ENCODE measurements around the gene NAA16. TPM values are rescaled to one million over a fixed set of nuclear protein-coding genes. Genes with fewer than 3 reads are reported as not detected.

The NAA16 gene
- total and polyA plus RNA-seq, 12 donors, result 3.4 to 15.1 (median 8.5) TPM

DNA sequence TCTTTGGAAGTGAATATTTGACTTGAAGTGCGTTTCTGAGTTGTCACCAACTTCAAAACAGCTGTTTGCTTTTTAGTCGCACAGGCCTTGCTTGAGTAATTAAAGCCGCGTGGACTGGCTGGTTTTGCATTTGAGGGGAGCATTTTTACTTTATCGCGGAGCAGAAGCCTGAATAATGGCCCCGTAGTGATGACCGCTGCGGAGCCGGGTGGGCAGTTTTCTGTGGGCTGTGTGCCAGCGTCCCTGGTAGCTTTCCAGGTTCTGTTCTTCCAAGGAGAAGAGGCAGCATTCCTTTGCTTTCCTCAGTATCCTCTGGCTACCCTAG is 1.1 kb downstream of the NAA16 start:
- DNase-seq, result peak; percentile 32 to 33
- no peaks in the 10 kb centered on the region for H3K27me3 ChIP-seq

DNA sequence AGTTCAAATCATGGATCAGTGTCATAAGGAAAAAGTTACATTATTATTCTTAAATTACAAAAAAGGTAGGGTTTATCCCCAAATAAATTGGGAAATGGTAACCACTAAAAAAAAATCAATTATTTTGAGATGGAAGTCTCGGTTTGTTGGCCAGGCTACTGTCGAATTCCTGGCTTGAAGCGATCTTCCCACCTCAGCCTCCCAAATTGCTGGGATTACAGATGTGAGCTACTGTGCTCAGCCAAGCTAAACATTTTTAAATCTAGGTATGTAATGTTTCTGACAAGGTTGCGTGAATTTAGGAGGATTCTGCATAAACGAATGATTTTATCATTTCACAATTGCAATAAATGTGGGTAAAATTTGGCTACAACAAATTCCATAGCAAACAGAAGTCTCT is 2.0 kb downstream of the NAA16 start:
- WGBS, 2 donors, result 53 to 56% methylated on average over 5 of the region's 5 CpGs
- intact Hi-C loops (cut with DNase I), result loop anchor here in 3 of 10 donors (2.0 to 10.0 kb wide), 3 partner anchors 50 to 248 kb away; partner anchors contain the start of genes MTRF1 (in 3 of the 3) and WBP4 (in 1 of the 3)
- TF ChIP-seq CTCF (IDR thresholded peaks at IDR 0.05), result no peak

More for the DNA sequence above, 1.1 kb downstream of the NAA16 start:
- TF ChIP-seq CTCF (IDR thresholded peaks at IDR 0.05), result no peak
- peak overlapping the region in 9 of 10 donors; percentile 89 to 96 (median 92) for H3K27ac ChIP-seq
- intact Hi-C loops (cut with DNase I), result loop anchor here in 3 of 10 donors (2.0 to 10.0 kb wide), 3 partner anchors 49 to 247 kb away; partner anchors contain the start of genes MTRF1 (in 3 of the 3) and WBP4 (in 1 of the 3)
- 0 to 1% methylated on average over 11 of the region's 11 CpGs for WGBS, 2 donors
- no peaks in the 10 kb centered on the region for H3K9me3 ChIP-seq
- peaks cover 0 to 4% (median 0%) of the 10 kb centered on the region in 9 donors for H3K36me3 ChIP-seq
- H3K4me1 ChIP-seq, result peaks cover 0 to 48% (median 36%) of the 10 kb centered on the region in 9 donors
- peak overlapping the region; percentile 71 to 100 (median 97) for H3K4me3 ChIP-seq
- ATAC-seq, result peak in 3 of 8 donors; percentile 7 to 37 (median 16)

DNA sequence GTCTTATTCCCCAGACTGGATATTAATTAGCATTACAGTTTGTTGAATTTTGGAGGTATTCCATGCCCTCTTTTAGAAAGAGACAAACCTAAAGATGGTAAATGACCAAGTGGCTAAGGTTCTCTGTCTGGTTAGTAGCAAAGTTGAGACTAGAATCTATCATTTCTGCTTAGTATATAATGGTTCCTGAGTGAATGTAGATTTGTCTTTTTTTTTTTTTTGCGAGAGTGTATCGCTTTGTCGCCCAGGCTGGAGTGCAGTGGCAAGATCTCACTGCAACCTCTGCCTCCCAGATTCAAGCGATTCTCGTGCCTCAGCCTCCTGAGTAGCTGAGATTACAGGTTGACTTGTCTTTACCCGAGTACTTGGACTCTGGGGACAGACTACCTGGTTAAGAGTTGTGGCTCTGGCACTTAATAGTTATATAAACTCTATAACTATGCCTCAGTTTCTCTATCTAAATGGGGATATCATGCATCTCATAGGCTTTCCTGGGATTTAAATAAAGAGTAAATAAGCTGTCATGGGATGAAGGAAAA is 2.7 kb downstream of the NAA16 start:
- intact Hi-C loops (cut with DNase I), result loop anchor here in 3 of 10 donors (2.0 to 10.0 kb wide), 3 partner anchors 51 to 249 kb away; partner anchors contain the start of genes MTRF1 (in 3 of the 3) and WBP4 (in 1 of the 3)

More for the DNA sequence above, 2.0 kb downstream of the NAA16 start:
- Histone ChIP-seq H3K27me3 (no peaks in the 10 kb centered on the region), H3K36me3 (peaks cover 0 to 14% (median 0%) of the 10 kb centered on the region in 9 donors), H3K4me1 (peaks cover 0 to 53% (median 37%) of the 10 kb centered on the region in 9 donors), H3K4me3 (peak overlapping the region in 8 of 10 donors; percentile 86 to 100 (median 97)), H3K27ac (peak overlapping the region in 3 of 10 donors; percentile 6 to 93 (median 92)), H3K9me3 (no peaks in the 10 kb centered on the region)
- ATAC-seq, result no peak
- DNase-seq, result no peak

More for the DNA sequence above, 2.7 kb downstream of the NAA16 start:
- peaks cover 0 to 17% (median 0%) of the 10 kb centered on the region in 9 donors for H3K36me3 ChIP-seq
- TF ChIP-seq CTCF (IDR thresholded peaks at IDR 0.05), result no peak
- WGBS, 2 donors, result 87 to 90% methylated on average over 6 of the region's 6 CpGs
- peaks cover 0 to 56% (median 42%) of the 10 kb centered on the region in 9 donors for H3K4me1 ChIP-seq
- H3K4me3 ChIP-seq, result peak overlapping the region in 3 of 10 donors; percentile 86 to 98 (median 86)
- no peak for DNase-seq
- ATAC-seq, result no peak
- H3K27ac ChIP-seq, result peak overlapping the region in 1 of 10 donors; percentile 6
- no peaks in the 10 kb centered on the region for H3K27me3 ChIP-seq
- H3K9me3 ChIP-seq, result no peaks in the 10 kb centered on the region
